Astrocyte (in vitro differentiated cells and primary cell): ENCODE results near the gene CRYGB. TPM values are rescaled to one million over a fixed set of nuclear protein-coding genes. Genes with fewer than 3 reads are reported as not detected.

Source experiments
- DNase-seq: peaks from one replicate; pipeline ENCODE4 v3.0.0-alpha.2; 2010; ENCODE audit warnings: low read depth
- FAIRE-seq: peaks from 2 replicates; lab custom pipeline; 2011; peaks lifted over from hg19 to GRCh38; lab: Jason Lieb, UNC
- H2AFZ ChIP-seq: 2 replicates; pipeline ENCODE4 v1.6.0; 2012; ENCODE audit warnings: low read depth, low read length, inconsistent platforms
- H3K27ac ChIP-seq: 2 replicates; pipeline ENCODE4 v1.5.1; 2011; ENCODE audit warnings: low read depth, low read length, inconsistent platforms
- H3K27me3 ChIP-seq: 2 replicates; pipeline ENCODE4 v1.6.0; 2011; ENCODE audit warnings: low read length, inconsistent platforms; ENCODE audit not compliant: insufficient read depth
- H3K36me3 ChIP-seq: 2 replicates; pipeline ENCODE4 v1.5.1; 2011; ENCODE audit warnings: low read length, inconsistent platforms; ENCODE audit not compliant: insufficient read depth
- H3K4me1 ChIP-seq: 2 replicates; pipeline ENCODE4 v1.5.1; 2011; ENCODE audit warnings: low read length, inconsistent platforms; ENCODE audit not compliant: insufficient read depth
- H3K4me2 ChIP-seq: 2 replicates; pipeline ENCODE4 v1.6.0; 2012; ENCODE audit warnings: low read length, inconsistent platforms
- H3K4me3 ChIP-seq: 2 replicates; pipeline ENCODE4 v1.5.1; 2011; ENCODE audit warnings: low read depth, mild to moderate bottlenecking, low read length, inconsistent platforms; ENCODE audit not compliant: insufficient read depth
- H3K79me2 ChIP-seq: 2 replicates; pipeline ENCODE4 v1.6.0; 2012; ENCODE audit warnings: mild to moderate bottlenecking, low read length, inconsistent platforms; ENCODE audit not compliant: insufficient read depth
- H3K9ac ChIP-seq: 2 replicates; pipeline ENCODE4 v1.6.0; 2012; ENCODE audit warnings: mild to moderate bottlenecking, low read length, inconsistent platforms
- H3K9me3 ChIP-seq: 2 replicates; pipeline ENCODE4 v1.5.1; 2012; ENCODE audit warnings: low read depth, mild to moderate bottlenecking, low read length, inconsistent platforms; ENCODE audit not compliant: insufficient read depth
- H4K20me1 ChIP-seq: 2 replicates; pipeline ENCODE4 v1.6.0; 2012; ENCODE audit warnings: low read length, inconsistent platforms; ENCODE audit not compliant: insufficient read depth
- H3K27ac Mint-ChIP-seq: one replicate; pipeline ENCODE4 v1.8.0; 2021; ENCODE audit warnings: mild to moderate bottlenecking, mixed read lengths; ENCODE audit not compliant: unreplicated experiment
- H3K27me3 Mint-ChIP-seq: one replicate; pipeline ENCODE4 v1.8.0; 2021; ENCODE audit warnings: low read depth, mixed read lengths; ENCODE audit not compliant: unreplicated experiment
- H3K36me3 Mint-ChIP-seq: one replicate; pipeline ENCODE4 v1.8.0; 2021; ENCODE audit warnings: low read depth, mixed read lengths; ENCODE audit not compliant: unreplicated experiment
- H3K4me1 Mint-ChIP-seq: one replicate; pipeline ENCODE4 v1.8.0; 2021; ENCODE audit warnings: low read depth, mixed read lengths; ENCODE audit not compliant: unreplicated experiment
- H3K4me3 Mint-ChIP-seq: one replicate; pipeline ENCODE4 v1.8.0; 2021; ENCODE audit warnings: mild to moderate bottlenecking, moderate library complexity, mixed read lengths; ENCODE audit not compliant: unreplicated experiment
- H3K9me3 Mint-ChIP-seq: one replicate; pipeline ENCODE4 v1.8.0; 2021; ENCODE audit warnings: mild to moderate bottlenecking, mixed read lengths; ENCODE audit not compliant: unreplicated experiment
- EZH2 ChIP-seq: IDR thresholded peaks from 2 replicates; pipeline ENCODE4 v1.6.1; 2012; ENCODE audit warnings: mild to moderate bottlenecking, low read length, inconsistent platforms; ENCODE audit not compliant: insufficient read depth
- total RNA-seq: library from RNA; stranded (reverse); gene quantifications from 2 replicates; pipeline ENCODE4 v1.2.1, GENCODE V29; 2021
- TF ChIP-seq, protein P1 (sequence below): IDR thresholded peaks from 2 replicates; pipeline ENCODE4 v1.5.1; 2011; ENCODE audit warnings: low read depth, mild to moderate bottlenecking, inconsistent platforms, low read length, moderate library complexity; ENCODE audit not compliant: insufficient read depth

Gene CRYGB
- total RNA-seq, 1 donor from 2014 or later = not detected

DNA sequence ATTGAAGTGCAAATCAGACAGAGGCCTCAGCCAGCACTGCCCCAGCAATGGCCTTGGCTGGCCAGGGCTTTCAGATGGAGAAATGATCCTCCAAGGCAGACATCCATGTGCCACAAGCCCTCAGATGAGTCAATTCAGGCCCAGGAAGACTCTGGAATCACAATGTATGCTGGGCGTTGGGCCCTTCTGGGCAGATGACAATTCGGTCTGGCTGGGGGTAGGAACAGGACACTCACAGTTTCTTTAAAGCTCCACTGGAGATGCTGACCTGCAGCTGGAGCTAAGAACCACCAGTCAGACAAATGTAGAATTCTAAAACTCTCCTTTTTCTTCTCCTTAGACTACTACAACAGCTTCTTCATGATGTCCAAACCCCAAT lies 9.3 kb downstream of the CRYGB start:
- Mint-ChIP-seq H3K4me1 (peaks cover 2% of the 10 kb centered on the region), H3K9me3 (peaks cover 5% of the 10 kb centered on the region), H3K27ac (no peak overlapping the region), H3K4me3 (no peak overlapping the region), H3K36me3 (no peaks in the 10 kb centered on the region), H3K27me3 (no peaks in the 10 kb centered on the region)
- Histone ChIP-seq H3K36me3 (no peaks in the 10 kb centered on the region), H4K20me1 (no peaks in the 10 kb centered on the region), H3K4me1 (no peaks in the 10 kb centered on the region), H3K27me3 (no peaks in the 10 kb centered on the region), H3K9ac (no peak overlapping the region), H3K4me3 (no peak overlapping the region), H3K4me2 (no peak overlapping the region), H2AFZ (no peak overlapping the region), H3K9me3 (no peaks in the 10 kb centered on the region), H3K79me2 (no peaks in the 10 kb centered on the region), H3K27ac (no peak overlapping the region)
- FAIRE-seq (no peak), DNase-seq (no peak)
- TF ChIP-seq, protein P1, sequence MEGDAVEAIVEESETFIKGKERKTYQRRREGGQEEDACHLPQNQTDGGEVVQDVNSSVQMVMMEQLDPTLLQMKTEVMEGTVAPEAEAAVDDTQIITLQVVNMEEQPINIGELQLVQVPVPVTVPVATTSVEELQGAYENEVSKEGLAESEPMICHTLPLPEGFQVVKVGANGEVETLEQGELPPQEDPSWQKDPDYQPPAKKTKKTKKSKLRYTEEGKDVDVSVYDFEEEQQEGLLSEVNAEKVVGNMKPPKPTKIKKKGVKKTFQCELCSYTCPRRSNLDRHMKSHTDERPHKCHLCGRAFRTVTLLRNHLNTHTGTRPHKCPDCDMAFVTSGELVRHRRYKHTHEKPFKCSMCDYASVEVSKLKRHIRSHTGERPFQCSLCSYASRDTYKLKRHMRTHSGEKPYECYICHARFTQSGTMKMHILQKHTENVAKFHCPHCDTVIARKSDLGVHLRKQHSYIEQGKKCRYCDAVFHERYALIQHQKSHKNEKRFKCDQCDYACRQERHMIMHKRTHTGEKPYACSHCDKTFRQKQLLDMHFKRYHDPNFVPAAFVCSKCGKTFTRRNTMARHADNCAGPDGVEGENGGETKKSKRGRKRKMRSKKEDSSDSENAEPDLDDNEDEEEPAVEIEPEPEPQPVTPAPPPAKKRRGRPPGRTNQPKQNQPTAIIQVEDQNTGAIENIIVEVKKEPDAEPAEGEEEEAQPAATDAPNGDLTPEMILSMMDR = no peak
- no peak for TF ChIP-seq EZH2

DNA sequence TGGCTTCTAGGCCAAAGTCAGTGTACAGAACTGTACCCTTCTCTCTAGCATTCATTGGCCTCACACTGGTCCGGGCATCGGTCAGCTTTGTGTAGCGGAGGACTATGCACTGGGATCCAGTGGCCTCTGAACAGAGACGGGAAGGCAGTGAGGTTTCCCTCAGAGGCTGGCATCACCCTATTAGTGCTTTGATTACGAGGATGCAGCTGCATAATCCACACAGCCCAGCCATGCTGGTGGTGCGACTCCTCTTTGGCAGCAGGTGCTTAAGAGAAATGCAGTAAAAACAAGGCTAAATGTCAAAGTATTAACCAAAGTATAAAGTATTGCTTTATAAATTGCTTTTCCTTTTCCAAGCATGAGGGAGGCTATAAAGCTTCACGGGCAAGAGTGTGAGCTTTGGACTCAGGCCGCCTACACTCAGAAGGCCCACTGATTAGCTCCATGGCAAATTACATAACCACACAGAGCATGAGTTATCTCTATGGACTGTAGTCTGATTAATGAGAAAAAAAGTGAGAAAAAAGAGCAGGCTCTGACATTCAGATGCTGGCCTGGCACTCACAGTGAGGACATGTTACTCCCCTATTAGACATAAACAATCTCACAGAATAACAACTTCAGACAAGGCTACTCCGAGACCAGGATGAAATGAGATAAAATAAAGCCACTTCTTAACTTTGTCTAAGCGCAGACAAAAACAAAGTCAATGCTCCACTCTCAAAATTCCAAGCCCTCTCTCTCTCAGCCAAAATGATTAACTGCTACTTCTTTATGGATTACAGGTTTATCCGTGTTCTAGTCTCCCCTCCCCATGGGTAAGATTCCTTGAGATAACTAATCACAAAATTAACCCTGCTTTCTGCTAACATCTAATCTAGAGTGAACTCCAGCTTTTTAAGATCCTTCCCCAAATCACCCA lies 9.9 kb downstream of the CRYGB start:
- no peaks in the 10 kb centered on the region for H3K4me1 ChIP-seq
- no peak overlapping the region for H3K9ac ChIP-seq
- Mint-ChIP-seq H3K9me3 (peaks cover 5% of the 10 kb centered on the region), H3K36me3 (no peaks in the 10 kb centered on the region), H3K4me3 (no peak overlapping the region), H3K27ac (no peak overlapping the region), H3K27me3 (no peaks in the 10 kb centered on the region), H3K4me1 (peaks cover 2% of the 10 kb centered on the region)
- no peaks in the 10 kb centered on the region for H3K36me3 ChIP-seq
- no peak overlapping the region for H2AFZ ChIP-seq
- peak; percentile 49 for DNase-seq
- H3K27me3 ChIP-seq = no peaks in the 10 kb centered on the region
- TF ChIP-seq, protein P1 = no peak
- TF ChIP-seq EZH2 = no peak
- H3K9me3 ChIP-seq = no peaks in the 10 kb centered on the region
- no peak overlapping the region for H3K4me2 ChIP-seq
- no peak overlapping the region for H3K4me3 ChIP-seq
- no peak for FAIRE-seq
- no peaks in the 10 kb centered on the region for H3K79me2 ChIP-seq
- no peak overlapping the region for H3K27ac ChIP-seq
- no peaks in the 10 kb centered on the region for H4K20me1 ChIP-seq
